ENCODE results near the gene FOXN3. TPM values are rescaled to one million over a fixed set of nuclear protein-coding genes. Genes with fewer than 3 reads are reported as not detected.

Gene FOXN3
- polyA plus RNA-seq, 1 of the 3 experiments (the other 2 are of a cell fraction) = 9.8 TPM

DNA sequence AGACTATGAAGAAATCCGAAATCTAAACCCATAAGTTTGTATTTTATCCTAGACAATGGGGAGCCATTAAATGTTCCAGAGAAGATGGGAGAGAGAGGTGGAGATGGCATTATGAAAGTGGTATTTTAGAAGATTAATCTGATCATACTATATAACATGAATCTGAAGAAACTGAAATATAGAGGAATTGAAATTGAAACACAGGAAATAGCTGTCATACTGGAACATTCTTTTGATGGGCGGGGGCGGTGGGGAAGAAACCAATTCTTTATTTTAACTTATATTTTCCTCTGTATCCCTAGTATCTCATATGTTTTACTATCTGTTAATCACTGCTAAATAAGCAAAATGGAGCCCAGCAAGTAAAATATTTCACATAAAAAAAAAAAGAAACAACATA, 27.0 kb upstream of the FOXN3 start:
- H3K9ac ChIP-seq = no peak overlapping the region
- POLR2A ChIA-PET = no interaction called here
- no peaks in the 10 kb centered on the region for H3K27me3 ChIP-seq (ENCODE audit: insufficient read depth)
- peaks cover 0 to 8% of the 10 kb centered on the region in 2 experiments; a peak in 1 of 4 replicates for H3K4me1 ChIP-seq (ENCODE audit: control insufficient read depth in 1 of 2, insufficient read depth in 2 of 2, low read depth in 1 of 2, low read length in 1 of 2)
- H4K20me1 ChIP-seq (ENCODE audit: insufficient read depth) = no peaks in the 10 kb centered on the region
- no peak overlapping the region for H2AFZ ChIP-seq (ENCODE audit: low read depth)
- no peaks in the 10 kb centered on the region for H3K9me3 ChIP-seq
- H3K9me2 ChIP-seq = no peaks in the 10 kb centered on the region
- no peaks in the 10 kb centered on the region for H3K79me2 ChIP-seq (ENCODE audit: insufficient read depth)
- H3F3A ChIP-seq (replicated peaks; ENCODE audit: insufficient read depth) = no peaks in the 10 kb centered on the region
- peak overlapping the region in 1 of 2 experiments; percentile 12; a peak in 1 of 4 replicates for H3K27ac ChIP-seq (ENCODE audit: low read depth in 2 of 2, low read length in 1 of 2)
- no peaks in the 10 kb centered on the region for H3K36me3 ChIP-seq (replicated peaks in 1 of 2; ENCODE audit: control insufficient read depth in 1 of 2, insufficient read depth in 2 of 2, low read length in 1 of 2)
- no peak overlapping the region for H3K4me3 ChIP-seq (ENCODE audit: low read depth in 2 of 2, low read length in 1 of 2)
- H3K4me2 ChIP-seq = no peak overlapping the region
- TF ChIP-seq, protein P1, sequence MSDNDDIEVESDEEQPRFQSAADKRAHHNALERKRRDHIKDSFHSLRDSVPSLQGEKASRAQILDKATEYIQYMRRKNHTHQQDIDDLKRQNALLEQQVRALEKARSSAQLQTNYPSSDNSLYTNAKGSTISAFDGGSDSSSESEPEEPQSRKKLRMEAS (IDR thresholded peaks at IDR 0.05; ENCODE audit: low read depth) = no peak
- TF ChIP-seq TEAD4 (IDR thresholded peaks at IDR 0.05; ENCODE audit: borderline replicate concordance, insufficient read depth) (no peak), EZH2phosphoT487 (IDR thresholded peaks at IDR 0.05; ENCODE audit: borderline replicate concordance, low read depth) (no peak), TAF1 (IDR thresholded peaks at IDR 0.05; ENCODE audit: borderline replicate concordance, low read depth, low read length) (no peak), RFX5 (IDR thresholded peaks at IDR 0.05; ENCODE audit: low read length) (no peak), SIN3A (IDR thresholded peaks at IDR 0.05; ENCODE audit: borderline replicate concordance, low read depth, low read length) (no peak), RXRA (IDR thresholded peaks at IDR 0.05; ENCODE audit: borderline replicate concordance, low read depth) (no peak), RCOR1 (IDR thresholded peaks at IDR 0.05; ENCODE audit: low read length) (no peak), GATA2 (CRISPR knock-in tag; IDR thresholded peaks at IDR 0.05) (no peak), MXI1 (IDR thresholded peaks at IDR 0.05; ENCODE audit: low read depth, low read length) (no peak), FOXJ3 (CRISPR knock-in tag; IDR thresholded peaks at IDR 0.05) (no peak), GABPA (IDR thresholded peaks at IDR 0.05; ENCODE audit: low read depth) (no peak), MEF2A (IDR thresholded peaks at IDR 0.05; ENCODE audit: borderline replicate concordance, low read depth) (no peak), EP300 (IDR thresholded peaks at IDR 0.05; ENCODE audit: borderline replicate concordance in 1 of 2, low read depth in 1 of 2, low read length in 1 of 2) (no peak)
- TF ChIP-seq, protein P2, sequence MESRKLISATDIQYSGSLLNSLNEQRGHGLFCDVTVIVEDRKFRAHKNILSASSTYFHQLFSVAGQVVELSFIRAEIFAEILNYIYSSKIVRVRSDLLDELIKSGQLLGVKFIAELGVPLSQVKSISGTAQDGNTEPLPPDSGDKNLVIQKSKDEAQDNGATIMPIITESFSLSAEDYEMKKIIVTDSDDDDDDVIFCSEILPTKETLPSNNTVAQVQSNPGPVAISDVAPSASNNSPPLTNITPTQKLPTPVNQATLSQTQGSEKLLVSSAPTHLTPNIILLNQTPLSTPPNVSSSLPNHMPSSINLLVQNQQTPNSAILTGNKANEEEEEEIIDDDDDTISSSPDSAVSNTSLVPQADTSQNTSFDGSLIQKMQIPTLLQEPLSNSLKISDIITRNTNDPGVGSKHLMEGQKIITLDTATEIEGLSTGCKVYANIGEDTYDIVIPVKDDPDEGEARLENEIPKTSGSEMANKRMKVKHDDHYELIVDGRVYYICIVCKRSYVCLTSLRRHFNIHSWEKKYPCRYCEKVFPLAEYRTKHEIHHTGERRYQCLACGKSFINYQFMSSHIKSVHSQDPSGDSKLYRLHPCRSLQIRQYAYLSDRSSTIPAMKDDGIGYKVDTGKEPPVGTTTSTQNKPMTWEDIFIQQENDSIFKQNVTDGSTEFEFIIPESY (IDR thresholded peaks at IDR 0.05; ENCODE audit: borderline replicate concordance, low read depth) = no peak
- TF ChIP-seq, protein P3, sequence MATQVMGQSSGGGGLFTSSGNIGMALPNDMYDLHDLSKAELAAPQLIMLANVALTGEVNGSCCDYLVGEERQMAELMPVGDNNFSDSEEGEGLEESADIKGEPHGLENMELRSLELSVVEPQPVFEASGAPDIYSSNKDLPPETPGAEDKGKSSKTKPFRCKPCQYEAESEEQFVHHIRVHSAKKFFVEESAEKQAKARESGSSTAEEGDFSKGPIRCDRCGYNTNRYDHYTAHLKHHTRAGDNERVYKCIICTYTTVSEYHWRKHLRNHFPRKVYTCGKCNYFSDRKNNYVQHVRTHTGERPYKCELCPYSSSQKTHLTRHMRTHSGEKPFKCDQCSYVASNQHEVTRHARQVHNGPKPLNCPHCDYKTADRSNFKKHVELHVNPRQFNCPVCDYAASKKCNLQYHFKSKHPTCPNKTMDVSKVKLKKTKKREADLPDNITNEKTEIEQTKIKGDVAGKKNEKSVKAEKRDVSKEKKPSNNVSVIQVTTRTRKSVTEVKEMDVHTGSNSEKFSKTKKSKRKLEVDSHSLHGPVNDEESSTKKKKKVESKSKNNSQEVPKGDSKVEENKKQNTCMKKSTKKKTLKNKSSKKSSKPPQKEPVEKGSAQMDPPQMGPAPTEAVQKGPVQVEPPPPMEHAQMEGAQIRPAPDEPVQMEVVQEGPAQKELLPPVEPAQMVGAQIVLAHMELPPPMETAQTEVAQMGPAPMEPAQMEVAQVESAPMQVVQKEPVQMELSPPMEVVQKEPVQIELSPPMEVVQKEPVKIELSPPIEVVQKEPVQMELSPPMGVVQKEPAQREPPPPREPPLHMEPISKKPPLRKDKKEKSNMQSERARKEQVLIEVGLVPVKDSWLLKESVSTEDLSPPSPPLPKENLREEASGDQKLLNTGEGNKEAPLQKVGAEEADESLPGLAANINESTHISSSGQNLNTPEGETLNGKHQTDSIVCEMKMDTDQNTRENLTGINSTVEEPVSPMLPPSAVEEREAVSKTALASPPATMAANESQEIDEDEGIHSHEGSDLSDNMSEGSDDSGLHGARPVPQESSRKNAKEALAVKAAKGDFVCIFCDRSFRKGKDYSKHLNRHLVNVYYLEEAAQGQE (IDR thresholded peaks at IDR 0.05; ENCODE audit: low read depth, low read length) = no peak
- TF ChIP-seq, protein P4, sequence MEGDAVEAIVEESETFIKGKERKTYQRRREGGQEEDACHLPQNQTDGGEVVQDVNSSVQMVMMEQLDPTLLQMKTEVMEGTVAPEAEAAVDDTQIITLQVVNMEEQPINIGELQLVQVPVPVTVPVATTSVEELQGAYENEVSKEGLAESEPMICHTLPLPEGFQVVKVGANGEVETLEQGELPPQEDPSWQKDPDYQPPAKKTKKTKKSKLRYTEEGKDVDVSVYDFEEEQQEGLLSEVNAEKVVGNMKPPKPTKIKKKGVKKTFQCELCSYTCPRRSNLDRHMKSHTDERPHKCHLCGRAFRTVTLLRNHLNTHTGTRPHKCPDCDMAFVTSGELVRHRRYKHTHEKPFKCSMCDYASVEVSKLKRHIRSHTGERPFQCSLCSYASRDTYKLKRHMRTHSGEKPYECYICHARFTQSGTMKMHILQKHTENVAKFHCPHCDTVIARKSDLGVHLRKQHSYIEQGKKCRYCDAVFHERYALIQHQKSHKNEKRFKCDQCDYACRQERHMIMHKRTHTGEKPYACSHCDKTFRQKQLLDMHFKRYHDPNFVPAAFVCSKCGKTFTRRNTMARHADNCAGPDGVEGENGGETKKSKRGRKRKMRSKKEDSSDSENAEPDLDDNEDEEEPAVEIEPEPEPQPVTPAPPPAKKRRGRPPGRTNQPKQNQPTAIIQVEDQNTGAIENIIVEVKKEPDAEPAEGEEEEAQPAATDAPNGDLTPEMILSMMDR (IDR thresholded peaks at IDR 0.05) = no peak
- CTCF ChIA-PET = no interaction called here
- DNase-seq = no peak
- 85% methylated on average over 3 of the region's 3 CpGs for WGBS (ENCODE audit: low lambda C conversion rate)

Measured in SK-N-SH (cell line).